Measurements from ENCODE around the gene IGF2. TPM values are rescaled to one million over a fixed set of nuclear protein-coding genes. Genes with fewer than 3 reads are reported as not detected.

The IGF2 gene
- total and polyA plus RNA-seq, 2 donors from 2014 or later, result 10.2 to 30.5 TPM

- intact Hi-C loops (cut with DNase I), result no loop called here
- FAIRE-seq, result no peak
- Histone ChIP-seq H3K27me3 (ENCODE audit: control insufficient read depth, insufficient read depth, low read length) (peaks cover 35% of the 10 kb centered on the region), H3K27ac (ENCODE audit: low read depth in 2 of 2, low read length in 2 of 2) (no peak overlapping the region), H3K9ac (ENCODE audit: low read length in 3 of 3) (peak overlapping the region in 1 of 3 donors; percentile 13), H3K4me1 (ENCODE audit: control insufficient read depth in 2 of 3, insufficient read depth in 2 of 3, low read depth in 1 of 3, low read length in 3 of 3) (no peaks in the 10 kb centered on the region), H3K36me3 (ENCODE audit: control insufficient read depth in 2 of 3, insufficient read depth in 3 of 3, low read length in 3 of 3) (no peaks in the 10 kb centered on the region), H3K9me3 (ENCODE audit: control insufficient read depth in 2 of 3, insufficient read depth in 1 of 3, low read length in 3 of 3) (no peaks in the 10 kb centered on the region), H3K4me3 (ENCODE audit: low read length in 3 of 3) (peak overlapping the region in 1 of 3 donors; percentile 44)
- peak in 1 of 5 donors; percentile 54 for DNase-seq
- no peak for TF ChIP-seq CTCF (IDR thresholded peaks at IDR 0.05; ENCODE audit: borderline replicate concordance, extremely low read depth, insufficient read depth)
Observed at GRCh38 chr11:2142762-2143202, 3.6 kb upstream of the IGF2 start.

GRCh38 chr11:2142300-2142759 is 3.1 kb upstream of the IGF2 start:
- Histone ChIP-seq H3K27me3 (ENCODE audit: control insufficient read depth, insufficient read depth, low read length) (peaks cover 35% of the 10 kb centered on the region), H3K9ac (ENCODE audit: low read length in 3 of 3) (no peak overlapping the region), H3K27ac (ENCODE audit: low read depth in 2 of 2, low read length in 2 of 2) (no peak overlapping the region), H3K9me3 (ENCODE audit: control insufficient read depth in 2 of 3, insufficient read depth in 1 of 3, low read length in 3 of 3) (no peaks in the 10 kb centered on the region), H3K4me1 (ENCODE audit: control insufficient read depth in 2 of 3, insufficient read depth in 2 of 3, low read depth in 1 of 3, low read length in 3 of 3) (no peaks in the 10 kb centered on the region), H3K36me3 (ENCODE audit: control insufficient read depth in 2 of 3, insufficient read depth in 3 of 3, low read length in 3 of 3) (no peaks in the 10 kb centered on the region), H3K4me3 (ENCODE audit: low read length in 3 of 3) (peak overlapping the region in 1 of 3 donors; percentile 58)
- intact Hi-C loops (cut with DNase I), result no loop called here
- DNase-seq, result peak in 1 of 5 donors; percentile 50
- no peak for TF ChIP-seq CTCF (IDR thresholded peaks at IDR 0.05; ENCODE audit: borderline replicate concordance, extremely low read depth, insufficient read depth)
- FAIRE-seq, result no peak

- Histone ChIP-seq H3K4me1 (ENCODE audit: control insufficient read depth in 2 of 3, insufficient read depth in 2 of 3, low read depth in 1 of 3, low read length in 3 of 3) (no peaks in the 10 kb centered on the region), H3K27ac (ENCODE audit: low read depth in 2 of 2, low read length in 2 of 2) (no peak overlapping the region), H3K4me3 (ENCODE audit: low read length in 3 of 3) (peak overlapping the region in 1 of 3 donors; percentile 58), H3K36me3 (ENCODE audit: control insufficient read depth in 2 of 3, insufficient read depth in 3 of 3, low read length in 3 of 3) (no peaks in the 10 kb centered on the region), H3K9ac (ENCODE audit: low read length in 3 of 3) (peak overlapping the region in 1 of 3 donors; percentile 40), H3K9me3 (ENCODE audit: control insufficient read depth in 2 of 3, insufficient read depth in 1 of 3, low read length in 3 of 3) (no peaks in the 10 kb centered on the region), H3K27me3 (ENCODE audit: control insufficient read depth, insufficient read depth, low read length) (peaks cover 32% of the 10 kb centered on the region)
- intact Hi-C loops (cut with DNase I), result no loop called here
- FAIRE-seq, result no peak
- no peak for TF ChIP-seq CTCF (IDR thresholded peaks at IDR 0.05; ENCODE audit: borderline replicate concordance, extremely low read depth, insufficient read depth)
- DNase-seq, result peak in 3 of 5 donors; percentile 45 to 63 (median 52)
Observed at GRCh38 chr11:2140411-2141400, 1.5 kb upstream of the IGF2 start.
